H1 (cell line): ENCODE data around the gene ARHGEF40. TPM values are rescaled to one million over a fixed set of nuclear protein-coding genes. Genes with fewer than 3 reads are reported as not detected.

ENCODE experiments used
- CTCF ChIA-PET: fragments of 300-600 bp; sonication (Branson Sonifier 250); formaldehyde crosslinking; loops from one replicate; lab custom pipeline; 2021; ENCODE audit not compliant: partially characterized antibody; lab: Charles Lee
- POLR2A ChIA-PET: fragments of 300-600 bp; sonication (Branson Sonifier 250); formaldehyde crosslinking; loops from one replicate; lab custom pipeline; 2021; ENCODE audit warnings: inconsistent platforms; ENCODE audit not compliant: partially characterized antibody; lab: Charles Lee
- DNase-seq, 2 experiments: peaks; one replicate each; pipeline versions ENCODE4 v3.0.0 to v3.0.0-alpha.2; 2010 to 2022; ENCODE audit warnings: low spot score in 2 of 2, low read depth in 1 of 2, mixed read lengths in 1 of 2
- FAIRE-seq: peaks from 2 replicates; lab custom pipeline; 2011; peaks lifted over from hg19 to GRCh38; lab: Jason Lieb, UNC
- H2AFZ ChIP-seq: 2 replicates; pipeline ENCODE4 v1.8.1; 2012; ENCODE audit warnings: low read length, inconsistent platforms
- H2AK5ac ChIP-seq: 2 replicates; pipeline ENCODE4 v1.6.1; 2013; ENCODE audit warnings: low read depth, low read length
- H2BK120ac ChIP-seq: replicated peaks from 2 replicates; pipeline ENCODE3; 2013; ENCODE audit warnings: low read depth, low read length, inconsistent platforms
- H2BK12ac ChIP-seq: 2 replicates; pipeline ENCODE4 v1.6.1; 2013; ENCODE audit warnings: low read depth, low read length
- H2BK15ac ChIP-seq: 2 replicates; pipeline ENCODE4 v1.6.1; 2013; ENCODE audit warnings: low read length
- H2BK20ac ChIP-seq: 2 replicates; pipeline ENCODE4 v1.6.1; 2013; ENCODE audit warnings: low read length
- H2BK5ac ChIP-seq: 2 replicates; pipeline ENCODE4 v1.6.1; 2013; ENCODE audit warnings: low read depth, low read length
- H3K14ac ChIP-seq: 2 replicates; pipeline ENCODE4 v1.6.1; 2013; ENCODE audit warnings: inconsistent platforms; ENCODE audit not compliant: insufficient read length
- H3K18ac ChIP-seq: 2 replicates; pipeline ENCODE4 v1.6.1; 2013; ENCODE audit warnings: low read length; ENCODE audit errors: extremely low read depth
- H3K23ac ChIP-seq: 2 replicates; pipeline ENCODE4 v1.6.1; 2013; ENCODE audit warnings: inconsistent platforms; ENCODE audit not compliant: insufficient read length
- H3K23me2 ChIP-seq: 2 replicates; pipeline ENCODE4 v1.6.1; 2013; ENCODE audit warnings: low read depth, low read length
- H3K27ac ChIP-seq: 2 replicates; pipeline ENCODE4 v1.6.1; 2011; ENCODE audit warnings: low read depth, low read length, inconsistent platforms
- H3K27me3 ChIP-seq, 4 experiments: replicated peaks in 1 of 4; 1 replicate in 1 of 4; 2 replicates in 3 of 4; pipeline versions ENCODE4 v1.6.1 to v1.8.1; 2011 to 2013; ENCODE audit warnings: low read length in 3 of 4, mild to moderate bottlenecking in 3 of 4, inconsistent platforms in 2 of 4, mixed read lengths in 2 of 4, moderate library complexity in 1 of 4; ENCODE audit not compliant: control insufficient read depth in 3 of 4, insufficient read depth in 3 of 4; ENCODE audit errors: extremely low read depth in 1 of 4
- H3K36me3 ChIP-seq, 4 experiments: 2 replicates each; pipeline versions ENCODE4 v1.6.1 to v1.8.1; 2011 to 2013; ENCODE audit warnings: mild to moderate bottlenecking in 4 of 4, low read length in 3 of 4, moderate library complexity in 2 of 4, control low read depth in 1 of 4, inconsistent platforms in 1 of 4; ENCODE audit not compliant: insufficient read depth in 4 of 4, control insufficient read depth in 2 of 4
- H3K4ac ChIP-seq: replicated peaks from 2 replicates; pipeline ENCODE3; 2013; ENCODE audit warnings: low read length, low read depth, mixed read lengths, inconsistent platforms; ENCODE audit not compliant: insufficient read length
- H3K4me1 ChIP-seq, 4 experiments: replicated peaks in 1 of 4; 1 replicate in 1 of 4; 2 replicates in 3 of 4; pipeline versions ENCODE4 v1.6.1 to v1.8.1; 2011 to 2013; ENCODE audit warnings: low read length in 3 of 4, inconsistent platforms in 2 of 4, mixed read lengths in 1 of 4; ENCODE audit not compliant: insufficient read depth in 4 of 4, control insufficient read depth in 3 of 4
- H3K4me2 ChIP-seq, 2 experiments: 2 replicates each; pipeline versions ENCODE4 v1.6.1 to v1.8.1; 2011 to 2013; ENCODE audit warnings: low read depth in 2 of 2, low read length in 2 of 2, control low read depth in 1 of 2, inconsistent platforms in 1 of 2, mild to moderate bottlenecking in 1 of 2; ENCODE audit not compliant: insufficient read depth in 1 of 2
- H3K4me3 ChIP-seq, 4 experiments: fragments of 200-600, 300-600 bp in 1 of 4; sonication (generic), shearing (Covaris generic), sonication (Bioruptor Twin) in 1 of 4; 2 replicates each; pipeline versions ENCODE4 v1.5.1 to v1.8.1; 2011 to 2016; ENCODE audit warnings: low read length in 4 of 4, low read depth in 3 of 4, control low read depth in 2 of 4, inconsistent platforms in 2 of 4, mild to moderate bottlenecking in 2 of 4, mixed read lengths in 1 of 4, moderate library complexity in 1 of 4; ENCODE audit not compliant: insufficient read depth in 2 of 4; ENCODE audit errors: extremely low read depth in 1 of 4
- H3K56ac ChIP-seq: replicated peaks from 2 replicates; pipeline ENCODE3; 2013; ENCODE audit warnings: low read depth, mild to moderate bottlenecking, mixed read lengths, low read length, inconsistent platforms; ENCODE audit not compliant: insufficient read length
- H3K79me1 ChIP-seq: 2 replicates; pipeline ENCODE4 v1.6.1; 2013; ENCODE audit warnings: low read depth, low read length, control low read depth
- H3K79me2 ChIP-seq, 2 experiments: 2 replicates each; pipeline versions ENCODE4 v1.6.1 to v1.8.1; 2012 to 2013; ENCODE audit warnings: low read length in 2 of 2, mild to moderate bottlenecking in 2 of 2, inconsistent platforms in 1 of 2; ENCODE audit not compliant: insufficient read depth in 2 of 2, control insufficient read depth in 1 of 2
- H3K9ac ChIP-seq, 4 experiments: replicated peaks in 1 of 4; 1 replicate in 1 of 4; 2 replicates in 3 of 4; pipeline versions ENCODE4 v1.6.1 to v1.8.1; 2011 to 2013; ENCODE audit warnings: low read depth in 3 of 4, low read length in 3 of 4, control low read depth in 2 of 4, mild to moderate bottlenecking in 2 of 4, moderate library complexity in 2 of 4, inconsistent platforms in 1 of 4; ENCODE audit errors: extremely low read depth in 1 of 4
- H3K9me3 ChIP-seq, 2 experiments: 2 replicates each; pipeline versions ENCODE4 v1.6.1 to v1.8.1; 2012 to 2013; ENCODE audit warnings: mild to moderate bottlenecking in 2 of 2, moderate library complexity in 2 of 2, control low read depth in 1 of 2, inconsistent platforms in 1 of 2, low read depth in 1 of 2, low read length in 1 of 2, mixed read lengths in 1 of 2; ENCODE audit not compliant: insufficient read depth in 2 of 2
- H4K20me1 ChIP-seq, 2 experiments: replicated peaks in 1 of 2; 2 replicates each; pipeline versions ENCODE3 to v1.8.1; 2011 to 2013; ENCODE audit warnings: inconsistent platforms in 2 of 2, low read length in 2 of 2, mild to moderate bottlenecking in 1 of 2; ENCODE audit not compliant: insufficient read depth in 2 of 2, control insufficient read depth in 1 of 2
- H4K5ac ChIP-seq: 2 replicates; pipeline ENCODE4 v1.6.1; 2013; ENCODE audit warnings: low read length, low read depth, mixed read lengths, inconsistent platforms; ENCODE audit not compliant: insufficient read length
- H4K8ac ChIP-seq: 2 replicates; pipeline ENCODE4 v1.8.0; 2013; ENCODE audit warnings: mild to moderate bottlenecking, moderate library complexity, low read length, inconsistent platforms; ENCODE audit not compliant: insufficient read depth; ENCODE audit errors: extremely low read depth
- H4K91ac ChIP-seq: replicated peaks from 2 replicates; pipeline ENCODE3; 2013; ENCODE audit warnings: low read length, mixed read lengths, inconsistent platforms; ENCODE audit not compliant: insufficient read length
- POLR2A ChIP-seq, 2 experiments: IDR thresholded peaks; 1 replicate in 1 of 2; 2 replicates in 1 of 2; pipeline ENCODE4 v1.6.1; 2011; ENCODE audit warnings: low read depth in 2 of 2, low read length in 2 of 2, mild to moderate bottlenecking in 2 of 2; ENCODE audit errors: control extremely low read depth in 1 of 2
- WGBS, 2 experiments: shearing (Covaris generic) in 1 of 2; methylation state at CpG; one replicate each; pipeline versions ENCODE4 v1.1.6 to v1.1.7; 2013 to 2015; ENCODE audit warnings: low lambda C conversion rate in 2 of 2, mixed read lengths in 2 of 2, inconsistent platforms in 1 of 2, low coverage in 1 of 2, missing lambda C conversion rate in 1 of 2; ENCODE audit not compliant: insufficient replicate concordance in 2 of 2, insufficient coverage in 1 of 2, insufficient read length in 1 of 2; ENCODE audit errors: extremely low coverage in 1 of 2, missing lambda C conversion rate in 1 of 2; 5-methylcytosine and 5-hydroxymethylcytosine counted together
- polyA plus RNA-seq, 7 experiments: library from polyadenylated mRNA; depleted of rRNA in 3 of 7; stranded (reverse) in 5 of 7; unstranded in 2 of 7; fragments of >200 nt in 5 of 7; fragments of 200-250 nt in 2 of 7; gene quantifications; 1 replicate in 5 of 7; 2 replicates in 1 of 7; 4 replicates in 1 of 7; pipeline versions ENCODE4 v1.2.1 to v1.2.3, GENCODE V29; 2011 to 2013; ENCODE audit warnings: missing spikeins in 2 of 7, mixed read lengths in 2 of 7
- total RNA-seq: library from RNA; stranded (reverse); fragmentation: NEBNext Ultra II Directional; extraction: Animal tissue kit (Norgen Biotek cat#: 25700); gene quantifications from 2 replicates; pipeline ENCODE4 v1.2.1, GENCODE V29; 2021
- TF ChIP-seq, protein P1 (sequence below), 3 experiments: IDR thresholded peaks; 1 replicate in 2 of 3; 2 replicates in 1 of 3; pipeline versions ENCODE4 v1.5.1 to v1.6.1; 2011; ENCODE audit warnings: low read length in 3 of 3, mild to moderate bottlenecking in 3 of 3, inconsistent platforms in 2 of 3, low read depth in 1 of 3, moderate library complexity in 1 of 3; ENCODE audit not compliant: insufficient read depth in 1 of 3; ENCODE audit errors: control extremely low read depth in 1 of 3

The ARHGEF40 gene
- total and polyA plus RNA-seq, 2 of the 8 experiments (the other 6 are each of a cell fraction or from before 2014, with no cell fraction given): 53.1 to 101 TPM

DNA sequence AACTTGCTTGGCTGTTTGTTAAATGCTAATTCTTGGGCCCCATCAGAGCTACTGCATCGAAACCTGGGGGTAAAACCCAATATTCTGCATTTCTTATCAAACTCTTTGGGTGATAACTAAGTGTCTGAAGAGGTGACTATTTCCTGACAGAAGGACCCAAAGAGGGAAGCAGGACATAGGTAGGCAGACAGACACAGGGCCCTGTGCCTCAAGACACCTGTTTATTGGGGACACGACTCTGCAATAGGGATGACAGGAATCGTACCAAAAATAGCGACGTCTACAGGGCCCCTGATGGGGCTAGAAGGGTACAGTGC is 19.7 kb downstream of the ARHGEF40 start:
- Histone ChIP-seq H2BK15ac (no peak overlapping the region), H3K23ac (no peak overlapping the region), H3K4me2 (no peak overlapping the region), H3K79me1 (peaks cover 8% of the 10 kb centered on the region; the same call in 1 of the 2 replicates), H3K27me3 (no peaks in the 10 kb centered on the region), H3K23me2 (peaks cover 5% of the 10 kb centered on the region; the same call in 1 of the 2 replicates), H4K91ac (no peak overlapping the region), H2BK120ac (no peak overlapping the region), H2BK20ac (no peak overlapping the region), H3K36me3 (peaks cover 18 to 63% (median 56%) of the 10 kb centered on the region in 4 experiments), H3K9ac (no peak overlapping the region), H2BK12ac (no peak overlapping the region), H3K56ac (no peak overlapping the region), H3K4ac (no peak overlapping the region), H3K27ac (no peak overlapping the region), H2BK5ac (no peak overlapping the region; the same call in 1 of the 2 replicates), H3K14ac (no peak overlapping the region), H3K4me3 (no peak overlapping the region), H2AK5ac (no peak overlapping the region), H4K20me1 (peaks cover 11 to 19% of the 10 kb centered on the region in 2 experiments), H4K5ac (no peak overlapping the region), H2AFZ (no peak overlapping the region), H3K4me1 (peaks cover 10 to 18% (median 16%) of the 10 kb centered on the region in 4 experiments), H3K79me2 (peaks cover 0 to 5% of the 10 kb centered on the region in 2 experiments; a peak in 2 of 4 replicates), H3K9me3 (no peaks in the 10 kb centered on the region), H3K18ac (no peak overlapping the region), H4K8ac (no peak overlapping the region)
- CTCF ChIA-PET: interaction anchor here (0.6 to 10.2 kb wide), 18 partner anchors 11 to 237 kb away, joined by 3 to 148 read pairs (median 6); partner anchors contain the start of genes ARHGEF40, RNASE8 and TMEM253
- no peak for FAIRE-seq
- TF ChIP-seq, protein P1, sequence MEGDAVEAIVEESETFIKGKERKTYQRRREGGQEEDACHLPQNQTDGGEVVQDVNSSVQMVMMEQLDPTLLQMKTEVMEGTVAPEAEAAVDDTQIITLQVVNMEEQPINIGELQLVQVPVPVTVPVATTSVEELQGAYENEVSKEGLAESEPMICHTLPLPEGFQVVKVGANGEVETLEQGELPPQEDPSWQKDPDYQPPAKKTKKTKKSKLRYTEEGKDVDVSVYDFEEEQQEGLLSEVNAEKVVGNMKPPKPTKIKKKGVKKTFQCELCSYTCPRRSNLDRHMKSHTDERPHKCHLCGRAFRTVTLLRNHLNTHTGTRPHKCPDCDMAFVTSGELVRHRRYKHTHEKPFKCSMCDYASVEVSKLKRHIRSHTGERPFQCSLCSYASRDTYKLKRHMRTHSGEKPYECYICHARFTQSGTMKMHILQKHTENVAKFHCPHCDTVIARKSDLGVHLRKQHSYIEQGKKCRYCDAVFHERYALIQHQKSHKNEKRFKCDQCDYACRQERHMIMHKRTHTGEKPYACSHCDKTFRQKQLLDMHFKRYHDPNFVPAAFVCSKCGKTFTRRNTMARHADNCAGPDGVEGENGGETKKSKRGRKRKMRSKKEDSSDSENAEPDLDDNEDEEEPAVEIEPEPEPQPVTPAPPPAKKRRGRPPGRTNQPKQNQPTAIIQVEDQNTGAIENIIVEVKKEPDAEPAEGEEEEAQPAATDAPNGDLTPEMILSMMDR (IDR thresholded peaks at IDR 0.05; ENCODE audit: control extremely low read depth in 1 of 3, insufficient read depth in 1 of 3, low read depth in 1 of 3, low read length in 3 of 3): no peak
- TF ChIP-seq POLR2A (IDR thresholded peaks at IDR 0.05; ENCODE audit: control extremely low read depth in 1 of 2, low read depth in 2 of 2, low read length in 2 of 2): peak in 1 of 2 experiments; percentile 67; a peak in 1 of 3 replicates
- WGBS, 2 experiments: 90% methylated on average over 5 of the region's 5 CpGs; no CpG with 5 or more reads in 1 of the 2 experiments
- no peak for DNase-seq
- POLR2A ChIA-PET: interaction anchor here (0.9 to 12.4 kb wide), 10 partner anchors 12 to 75 kb away, joined by 3 to 245 read pairs (median 4); partner anchors contain the start of genes ARHGEF40, NDRG2 and TMEM253
